Type B pancreatic cell (in vitro differentiated cells): ENCODE results near the gene VKORC1L1. TPM values are rescaled to one million over a fixed set of nuclear protein-coding genes. Genes with fewer than 3 reads are reported as not detected.

Source experiments
- DNase-seq: peaks from one replicate; pipeline ENCODE4 v3.0.0; 2021; ENCODE audit warnings: mixed read lengths; ENCODE audit not compliant: unreplicated experiment; ENCODE audit errors: extremely low spot score
- H3K27ac Mint-ChIP-seq: 2 replicates; pipeline ENCODE4 v1.8.0; 2021; ENCODE audit warnings: mild to moderate bottlenecking, mixed read lengths
- H3K27me3 Mint-ChIP-seq: 2 replicates; pipeline ENCODE4 v1.8.0; 2021; ENCODE audit warnings: mixed read lengths
- H3K36me3 Mint-ChIP-seq: 2 replicates; pipeline ENCODE4 v1.8.0; 2021; ENCODE audit warnings: mixed read lengths
- H3K4me1 Mint-ChIP-seq: one replicate; pipeline ENCODE4 v1.8.0; 2021; ENCODE audit warnings: mixed read lengths; ENCODE audit not compliant: unreplicated experiment
- H3K4me3 Mint-ChIP-seq: 2 replicates; pipeline ENCODE4 v1.8.0; 2021; ENCODE audit warnings: mild to moderate bottlenecking, mixed read lengths
- H3K9me3 Mint-ChIP-seq: 2 replicates; pipeline ENCODE4 v1.8.0; 2021; ENCODE audit warnings: mixed read lengths
- CTCF ChIP-seq: fragments of 200-600 bp; sonication (generic); conservative IDR thresholded peaks from 2 replicates; pipeline ENCODE4 v1.5.0; 2021; ENCODE audit warnings: antibody characterized with exemption, mild to moderate bottlenecking
- total RNA-seq: library from RNA; stranded (reverse); gene quantifications from 2 replicates; pipeline ENCODE4 v1.2.1, GENCODE V29; 2021; ENCODE audit warnings: low replicate concordance

The VKORC1L1 gene
- total RNA-seq, 1 donor from 2014 or later: 26.4 TPM

- no peaks in the 10 kb centered on the region for H3K9me3 Mint-ChIP-seq
- peaks cover 10% of the 10 kb centered on the region for H3K36me3 Mint-ChIP-seq
- H3K4me3 Mint-ChIP-seq: no peak overlapping the region
- TF ChIP-seq CTCF: no peak
- DNase-seq: no peak
- peaks cover 6% of the 10 kb centered on the region for H3K4me1 Mint-ChIP-seq
- no peaks in the 10 kb centered on the region for H3K27me3 Mint-ChIP-seq
- no peak overlapping the region for H3K27ac Mint-ChIP-seq
Observed at GRCh38 chr7:65912237-65912636, 39.4 kb downstream of the VKORC1L1 start.

GRCh38 chr7:65915921-65916657 is 43.2 kb downstream of the VKORC1L1 start:
- no peak overlapping the region for H3K27ac Mint-ChIP-seq
- no peaks in the 10 kb centered on the region for H3K27me3 Mint-ChIP-seq
- no peaks in the 10 kb centered on the region for H3K9me3 Mint-ChIP-seq
- no peak for DNase-seq
- H3K36me3 Mint-ChIP-seq: peaks cover 15% of the 10 kb centered on the region
- no peaks in the 10 kb centered on the region for H3K4me1 Mint-ChIP-seq
- no peak overlapping the region for H3K4me3 Mint-ChIP-seq
- no peak for TF ChIP-seq CTCF

GRCh38 chr7:65923316-65923715 is 50.4 kb downstream of the VKORC1L1 start:
- no peaks in the 10 kb centered on the region for H3K27me3 Mint-ChIP-seq
- H3K4me1 Mint-ChIP-seq: peaks cover 5% of the 10 kb centered on the region
- no peaks in the 10 kb centered on the region for H3K9me3 Mint-ChIP-seq
- peaks cover 6% of the 10 kb centered on the region for H3K36me3 Mint-ChIP-seq
- H3K27ac Mint-ChIP-seq: no peak overlapping the region
- no peak for TF ChIP-seq CTCF
- no peak overlapping the region for H3K4me3 Mint-ChIP-seq
- no peak for DNase-seq

GRCh38 chr7:65924193-65924592 is 51.3 kb downstream of the VKORC1L1 start:
- Mint-ChIP-seq H3K9me3 (no peaks in the 10 kb centered on the region), H3K4me3 (no peak overlapping the region)

GRCh38 chr7:65925040-65925439 is 52.2 kb downstream of the VKORC1L1 start:
- no peaks in the 10 kb centered on the region for H3K27me3 Mint-ChIP-seq
- H3K9me3 Mint-ChIP-seq: no peaks in the 10 kb centered on the region
- TF ChIP-seq CTCF: no peak
- no peak for DNase-seq
- H3K4me1 Mint-ChIP-seq: peaks cover 5% of the 10 kb centered on the region
- H3K36me3 Mint-ChIP-seq: peaks cover 5% of the 10 kb centered on the region
- H3K27ac Mint-ChIP-seq: no peak overlapping the region
- no peak overlapping the region for H3K4me3 Mint-ChIP-seq

More at GRCh38 chr7:65924193-65924592, 51.3 kb downstream of the VKORC1L1 start:
- no peak for TF ChIP-seq CTCF
- no peak overlapping the region for H3K27ac Mint-ChIP-seq
- H3K36me3 Mint-ChIP-seq: peaks cover 6% of the 10 kb centered on the region
- peaks cover 5% of the 10 kb centered on the region for H3K4me1 Mint-ChIP-seq
- H3K27me3 Mint-ChIP-seq: no peaks in the 10 kb centered on the region
- DNase-seq: no peak
